Fibroblast of lung (primary cell): Measurements from ENCODE around the gene FMN1. TPM values are rescaled to one million over a fixed set of nuclear protein-coding genes. Genes with fewer than 3 reads are reported as not detected.

Source experiments
- DNase-seq, 2 donors: peaks; one replicate each; pipeline versions ENCODE4 v3.0.0 to v3.0.0-alpha.2; 2010; ENCODE audit warnings: low read depth in 2 of 2
- H2AFZ ChIP-seq: 2 replicates; pipeline ENCODE4 v1.5.1; 2012; ENCODE audit warnings: low read length, control low read depth, inconsistent platforms
- H3K27ac ChIP-seq: 2 replicates; pipeline ENCODE4 v1.5.1; 2011; ENCODE audit warnings: low read length, control low read depth; ENCODE audit not compliant: insufficient read depth
- H3K27me3 ChIP-seq: 2 replicates; pipeline ENCODE4 v1.5.1; 2011; ENCODE audit warnings: mild to moderate bottlenecking, low read length; ENCODE audit not compliant: control insufficient read depth, insufficient read depth
- H3K36me3 ChIP-seq: 2 replicates; pipeline ENCODE4 v1.5.1; 2011; ENCODE audit warnings: low read length; ENCODE audit not compliant: control insufficient read depth, insufficient read depth
- H3K4me1 ChIP-seq: 2 replicates; pipeline ENCODE4 v1.5.1; 2011; ENCODE audit warnings: low read length; ENCODE audit not compliant: control insufficient read depth, insufficient read depth; ENCODE audit errors: extremely low read depth
- H3K4me2 ChIP-seq: 2 replicates; pipeline ENCODE4 v1.5.1; 2011; ENCODE audit warnings: low read length, control low read depth; ENCODE audit not compliant: insufficient read depth; ENCODE audit errors: extremely low read depth
- H3K4me3 ChIP-seq, 4 experiments: fragments of 200-600 bp in 1 of 4; sonication (generic) in 1 of 4; replicated peaks in 1 of 4; 2 replicates each; pipeline ENCODE4 v1.5.1; 2011 to 2016; ENCODE audit warnings: low read length in 4 of 4, low read depth in 3 of 4, mild to moderate bottlenecking in 3 of 4, control low read depth in 2 of 4, inconsistent platforms in 1 of 4, mixed read lengths in 1 of 4; ENCODE audit not compliant: insufficient read depth in 1 of 4; ENCODE audit errors: control extremely low read depth in 1 of 4
- H3K79me2 ChIP-seq: 2 replicates; pipeline ENCODE4 v1.5.1; 2012; ENCODE audit warnings: mild to moderate bottlenecking, low read length, inconsistent platforms; ENCODE audit not compliant: control insufficient read depth, insufficient read depth
- H3K9ac ChIP-seq: 2 replicates; pipeline ENCODE4 v1.5.1; 2011; ENCODE audit warnings: mild to moderate bottlenecking, low read length, control low read depth; ENCODE audit not compliant: insufficient read depth
- H3K9me3 ChIP-seq: 2 replicates; pipeline ENCODE4 v1.5.1; 2012; ENCODE audit warnings: low read depth, low read length; ENCODE audit not compliant: control insufficient read depth, insufficient read depth
- H4K20me1 ChIP-seq: 2 replicates; pipeline ENCODE4 v1.5.1; 2011; ENCODE audit warnings: low read length; ENCODE audit not compliant: control insufficient read depth, insufficient read depth; ENCODE audit errors: extremely low read depth
- CTCF ChIP-seq, 2 donors: IDR thresholded peaks in 1 of 2; conservative IDR thresholded peaks in 1 of 2; 1 replicate in 1 of 2; 2 replicates in 1 of 2; pipeline ENCODE4 v1.5.1; 2011 to 2012; ENCODE audit warnings: low read length in 2 of 2, control low read depth in 1 of 2, inconsistent platforms in 1 of 2, low read depth in 1 of 2, mild to moderate bottlenecking in 1 of 2
- EZH2 ChIP-seq: IDR thresholded peaks from 2 replicates; pipeline ENCODE4 v1.5.1; 2012; ENCODE audit warnings: low read length, control low read depth, mild to moderate bottlenecking; ENCODE audit errors: missing control alignments
- polyA plus RNA-seq, 2 donors: library from polyadenylated mRNA; depleted of rRNA in 1 of 2; stranded (reverse) in 1 of 2; unstranded in 1 of 2; fragments of >200 nt; gene quantifications; 2 replicates each; pipeline ENCODE4 v1.2.1, GENCODE V29; 2011 to 2012; ENCODE audit warnings: missing spikeins in 1 of 2
- total RNA-seq: library from RNA; depleted of rRNA; stranded (reverse); fragments of >200 nt; gene quantifications from 2 replicates; pipeline ENCODE4 v1.2.1, GENCODE V29; 2014

The FMN1 gene
- total and polyA plus RNA-seq, 2 donors (not counting 1 experiment from before 2014, with no cell fraction given), result 7.5 to 43.8 TPM

- peak; percentile 61 to 97 for DNase-seq
- no peaks in the 10 kb centered on the region for H3K36me3 ChIP-seq
- H3K4me1 ChIP-seq, result peaks cover 15% of the 10 kb centered on the region
- H3K9me3 ChIP-seq, result no peaks in the 10 kb centered on the region
- no peak overlapping the region for H3K4me2 ChIP-seq
- H3K9ac ChIP-seq, result no peak overlapping the region
- peak overlapping the region in 1 of 4 experiments; percentile 48 for H3K4me3 ChIP-seq
- peaks cover 1% of the 10 kb centered on the region for H3K79me2 ChIP-seq
- no peaks in the 10 kb centered on the region for H4K20me1 ChIP-seq
- no peaks in the 10 kb centered on the region for H3K27me3 ChIP-seq
- H3K27ac ChIP-seq, result peak overlapping the region; percentile 63
- no peak overlapping the region for H2AFZ ChIP-seq
- TF ChIP-seq CTCF (conservative IDR thresholded peaks at IDR 0.05 in 1 of 2, IDR thresholded peaks at IDR 0.05 in 1 of 2; ENCODE audit: low read depth in 1 of 2, low read length in 2 of 2) (no peak), EZH2 (no peak)
These were observed 369.7 kb downstream of the FMN1 start for GRCh38 chr15:32824777-32825176.

GRCh38 chr15:32823750-32824149 is 370.8 kb downstream of the FMN1 start:
- H3K27ac ChIP-seq, result no peak overlapping the region
- peaks cover 11% of the 10 kb centered on the region for H3K4me1 ChIP-seq
- H3K27me3 ChIP-seq, result no peaks in the 10 kb centered on the region
- peaks cover 1% of the 10 kb centered on the region for H3K79me2 ChIP-seq
- H3K9me3 ChIP-seq, result no peaks in the 10 kb centered on the region
- H3K9ac ChIP-seq, result no peak overlapping the region
- H3K36me3 ChIP-seq, result no peaks in the 10 kb centered on the region
- no peak overlapping the region for H2AFZ ChIP-seq
- no peak overlapping the region for H3K4me2 ChIP-seq
- H4K20me1 ChIP-seq, result no peaks in the 10 kb centered on the region
- DNase-seq, result no peak
- TF ChIP-seq CTCF (conservative IDR thresholded peaks at IDR 0.05 in 1 of 2, IDR thresholded peaks at IDR 0.05 in 1 of 2; ENCODE audit: low read depth in 1 of 2, low read length in 2 of 2) (no peak), EZH2 (no peak)
- no peak overlapping the region for H3K4me3 ChIP-seq

- H3K4me3 ChIP-seq, result no peak overlapping the region
- H4K20me1 ChIP-seq, result no peaks in the 10 kb centered on the region
- no peaks in the 10 kb centered on the region for H3K27me3 ChIP-seq
- no peaks in the 10 kb centered on the region for H3K36me3 ChIP-seq
- H3K9me3 ChIP-seq, result no peaks in the 10 kb centered on the region
- no peak overlapping the region for H3K4me2 ChIP-seq
- H3K27ac ChIP-seq, result no peak overlapping the region
- H3K79me2 ChIP-seq, result peaks cover 1% of the 10 kb centered on the region
- no peak for TF ChIP-seq CTCF (conservative IDR thresholded peaks at IDR 0.05 in 1 of 2, IDR thresholded peaks at IDR 0.05 in 1 of 2; ENCODE audit: low read depth in 1 of 2, low read length in 2 of 2)
- peaks cover 10% of the 10 kb centered on the region for H3K4me1 ChIP-seq
- no peak overlapping the region for H3K9ac ChIP-seq
- no peak overlapping the region for H2AFZ ChIP-seq
- DNase-seq, result no peak
These were observed 371.8 kb downstream of the FMN1 start for GRCh38 chr15:32822739-32823138.
